SK-MEL-5 (cell line): ENCODE measurements around the gene ATP9B. TPM values are rescaled to one million over a fixed set of nuclear protein-coding genes. Genes with fewer than 3 reads are reported as not detected.

Experiments used
- DNase-seq: peaks from one replicate; pipeline ENCODE4 v3.0.0-alpha.2; 2016; ENCODE audit warnings: low read depth, low spot score
- in situ Hi-C: cut with HindIII; loops from 2 replicates; pipeline ENCODE4 v1.10.0; 2016; ENCODE audit warnings: low sequenced_read_pairs, high pct_unique_total_duplicates, low pct_unique_long_range_greater_than_20kb
- total RNA-seq: library from RNA; depleted of rRNA; stranded (reverse); fragments of >200 nt; shearing (Covaris generic); gene quantifications from 2 replicates; pipeline ENCODE4 v1.2.3, GENCODE V29; 2014

Gene ATP9B
- total RNA-seq, 1 experiment from 2014 or later: 6.8 TPM

- no peak for DNase-seq
- in situ Hi-C loops: no loop called here
Observed at GRCh38 chr18:79178113-79178531, 108.9 kb downstream of the ATP9B start.

GRCh38 chr18:79182047-79182713 lies 113.0 kb downstream of the ATP9B start:
- no peak for DNase-seq
- in situ Hi-C loops: no loop called here

- in situ Hi-C loops: no loop called here
- DNase-seq: no peak
Observed at GRCh38 chr18:79185648-79186047, 116.5 kb downstream of the ATP9B start.

GRCh38 chr18:79186649-79187048 lies 117.5 kb downstream of the ATP9B start:
- no peak for DNase-seq
- in situ Hi-C loops: no loop called here

GRCh38 chr18:79187532-79188277 lies 118.5 kb downstream of the ATP9B start:
- no peak for DNase-seq
- in situ Hi-C loops: no loop called here

- in situ Hi-C loops: no loop called here
- no peak for DNase-seq
Observed at GRCh38 chr18:79191418-79191817, 122.2 kb downstream of the ATP9B start.

- in situ Hi-C loops: no loop called here
Observed at GRCh38 chr18:79191956-79192355, 122.8 kb downstream of the ATP9B start.

GRCh38 chr18:79193826-79194225 lies 124.6 kb downstream of the ATP9B start:
- in situ Hi-C loops: no loop called here
- no peak for DNase-seq

More at GRCh38 chr18:79191956-79192355, 122.8 kb downstream of the ATP9B start:
- DNase-seq: no peak

GRCh38 chr18:79195716-79196683 lies 126.8 kb downstream of the ATP9B start:
- in situ Hi-C loops: no loop called here

GRCh38 chr18:79197531-79197930 lies 128.3 kb downstream of the ATP9B start:
- no peak for DNase-seq
- in situ Hi-C loops: no loop called here

More at GRCh38 chr18:79195716-79196683, 126.8 kb downstream of the ATP9B start:
- no peak for DNase-seq

- in situ Hi-C loops: no loop called here
- DNase-seq: no peak
Observed at GRCh38 chr18:79199691-79200374, 130.6 kb downstream of the ATP9B start.

- DNase-seq: no peak
- in situ Hi-C loops: no loop called here
Observed at GRCh38 chr18:79200546-79201268, 131.5 kb downstream of the ATP9B start.

GRCh38 chr18:79203017-79203605 lies 133.9 kb downstream of the ATP9B start:
- in situ Hi-C loops: no loop called here
- DNase-seq: no peak

- DNase-seq: no peak
- in situ Hi-C loops: no loop called here
Observed at GRCh38 chr18:79204889-79205807, 136.0 kb downstream of the ATP9B start.

GRCh38 chr18:79206444-79206843 lies 137.2 kb downstream of the ATP9B start:
- in situ Hi-C loops: no loop called here

GRCh38 chr18:79208906-79209305 lies 139.7 kb downstream of the ATP9B start:
- in situ Hi-C loops: no loop called here
- no peak for DNase-seq

More at GRCh38 chr18:79206444-79206843, 137.2 kb downstream of the ATP9B start:
- DNase-seq: no peak
